Stimulated activated CD4-positive, alpha-beta T cell treated with anti-CD3 and anti-CD28 coated beads, Interleukin-2, amount 100 ng/mL, for 24 hours (primary cell): Measurements from ENCODE around the gene ACSM6.

Experiments used
- DNase-seq, 2 donors: peaks; one replicate each; pipeline ENCODE4 v3.0.0-alpha.2; 2020

The ACSM6 gene

DNA sequence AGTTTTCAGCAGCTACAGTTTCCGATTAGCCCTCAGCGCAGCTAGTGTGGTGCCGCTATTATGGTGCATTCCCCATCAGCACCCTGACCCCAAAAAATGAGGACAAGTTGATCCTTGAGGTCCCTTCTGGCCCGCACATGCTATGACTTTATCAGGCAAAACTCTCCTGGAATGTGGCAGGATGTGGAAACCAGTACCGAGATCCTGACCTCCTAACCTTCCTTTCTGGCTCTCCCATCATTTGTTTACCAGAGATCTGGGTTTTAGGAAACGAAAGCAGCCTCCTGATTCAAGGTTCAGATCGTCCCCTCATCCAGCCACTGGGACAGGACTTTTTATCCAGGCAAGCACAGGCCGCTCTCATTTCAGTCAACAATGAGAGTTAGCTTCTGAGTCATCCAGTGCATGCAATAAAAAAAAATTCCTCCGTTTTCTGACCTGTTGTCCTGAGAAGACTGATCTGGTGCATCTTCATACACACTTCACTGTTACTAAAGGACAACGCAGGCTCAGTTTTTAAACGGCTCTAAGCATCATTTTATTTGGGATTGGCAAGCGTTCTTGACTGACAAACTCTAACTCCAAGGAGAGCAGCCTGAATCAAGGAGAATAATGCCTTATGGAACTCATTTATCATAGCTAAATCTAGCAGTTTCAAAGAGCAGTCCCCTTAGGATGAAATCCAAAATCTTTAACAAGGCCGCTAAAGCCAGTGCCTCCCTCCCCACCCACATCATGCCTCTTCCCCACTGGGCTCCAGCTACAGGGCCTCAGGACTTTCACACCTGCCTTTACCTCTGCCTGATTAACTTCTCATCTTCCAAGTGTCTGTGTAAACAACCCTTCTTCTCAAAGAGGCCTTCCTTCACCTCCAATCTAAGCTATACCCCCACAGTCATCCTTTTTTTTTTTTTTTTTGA, 79.6 kb downstream of the ACSM6 start:
- DNase-seq: no peak

DNA sequence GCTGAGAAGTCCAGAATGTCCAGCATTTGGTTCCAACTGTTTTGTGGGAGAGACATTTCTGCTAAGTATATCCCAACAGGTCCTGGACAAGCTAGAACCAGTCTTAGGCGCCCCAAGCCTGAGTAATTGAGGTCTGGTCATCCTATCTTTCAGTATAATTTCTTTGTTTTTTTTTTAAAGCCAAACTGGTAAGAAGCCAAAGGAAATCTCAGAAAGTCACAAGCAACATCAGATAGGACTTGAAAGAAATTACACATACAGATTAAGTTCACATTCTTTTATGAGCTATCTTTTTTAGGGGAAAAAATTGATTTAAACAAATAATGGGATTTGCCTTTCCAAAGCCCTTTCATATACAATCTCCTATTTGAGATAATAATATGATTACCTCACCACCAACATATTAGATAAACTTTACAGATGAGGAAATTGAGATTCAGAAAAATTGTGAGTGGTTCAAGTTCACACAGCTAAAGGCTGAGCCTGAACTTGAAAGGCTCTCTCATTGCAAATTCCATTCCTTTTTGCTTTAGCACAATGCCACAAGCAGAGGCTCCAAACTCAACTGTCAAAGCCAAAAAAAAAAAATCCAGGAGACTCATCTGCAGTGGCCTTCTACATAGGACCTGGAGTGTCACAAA, 81.8 kb downstream of the ACSM6 start:
- DNase-seq: no peak

DNA sequence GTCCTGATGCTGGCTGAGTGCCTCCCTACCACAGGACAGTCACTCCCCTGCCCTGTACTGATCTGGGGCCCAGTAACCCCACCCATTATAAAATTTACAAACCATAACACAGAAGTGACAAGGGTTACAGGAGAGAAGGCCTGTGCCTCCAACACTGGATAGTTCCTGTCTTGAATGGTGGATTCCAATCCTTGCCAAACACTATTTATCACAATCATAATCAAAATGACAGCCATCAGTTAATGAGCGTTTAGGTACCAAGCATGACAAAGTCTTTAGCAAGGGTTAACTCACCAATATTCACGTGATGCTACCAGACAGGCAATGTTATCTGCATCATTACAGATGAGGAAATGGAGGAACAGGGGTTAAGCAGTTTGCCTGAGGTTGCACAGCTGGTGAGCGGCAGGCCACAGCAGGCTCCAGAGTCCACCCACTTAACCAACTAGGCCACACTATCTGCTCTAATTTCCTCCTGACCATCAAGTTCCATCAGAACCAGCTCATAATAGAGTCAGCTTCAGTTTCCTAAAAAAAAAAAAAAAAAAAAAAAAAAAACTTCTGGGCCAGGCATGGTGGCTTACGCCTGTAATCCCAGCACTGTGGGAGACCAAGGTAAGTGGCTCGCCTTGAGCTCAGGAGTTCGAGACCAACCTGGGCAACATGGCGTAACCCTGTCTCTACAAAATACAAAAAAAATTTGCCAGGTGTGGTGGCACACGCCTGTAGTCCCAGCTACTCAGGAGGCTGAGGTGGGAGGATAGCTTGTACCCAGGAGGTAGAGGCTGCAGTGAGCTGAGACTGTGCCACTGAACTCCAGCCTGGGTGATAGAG, 82.5 kb downstream of the ACSM6 start:
- DNase-seq: no peak

DNA sequence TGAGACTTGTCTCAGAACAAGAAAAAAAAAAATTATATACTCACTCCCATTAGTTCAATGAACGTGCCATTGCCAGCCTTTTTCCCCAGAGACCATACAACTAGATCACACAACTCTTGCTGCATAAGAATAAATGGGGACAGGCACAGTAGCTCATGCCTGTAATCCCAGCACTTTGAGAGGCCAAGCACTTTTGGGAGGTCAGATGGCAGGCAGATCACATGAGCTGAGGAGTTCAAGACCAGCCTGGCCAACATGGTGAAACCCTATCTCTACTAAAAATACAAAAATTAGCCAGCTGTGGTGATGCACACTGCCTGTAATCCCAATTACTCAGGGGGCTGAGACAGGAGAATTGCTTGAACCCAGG, 83.1 kb downstream of the ACSM6 start:
- no peak for DNase-seq

DNA sequence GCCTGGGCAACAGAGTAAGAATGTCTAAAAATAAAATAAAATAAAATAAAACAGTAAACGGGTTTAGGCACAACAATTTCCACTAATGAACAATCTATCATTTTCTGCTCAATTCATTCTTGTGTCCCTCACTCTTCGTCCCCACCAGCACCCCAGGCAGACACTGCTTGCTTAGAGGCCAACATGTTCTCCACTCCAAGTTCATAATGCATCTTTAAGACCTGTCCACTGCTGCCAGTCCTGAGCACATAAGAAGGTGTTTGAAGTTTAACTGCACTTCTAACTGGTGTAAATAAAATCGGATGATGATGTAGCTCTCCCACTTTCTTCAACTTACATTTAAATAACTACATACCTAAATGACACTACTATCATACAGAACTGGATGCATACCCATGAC, 83.6 kb downstream of the ACSM6 start:
- no peak for DNase-seq
